T-helper 1 cell (primary cell): Measurements from ENCODE around the gene GNAI1.

Source experiments
- DNase-seq, 5 donors: peaks; one replicate each; pipeline ENCODE4 v3.0.0-alpha.2; 2012 to 2020

GNAI1 gene

GRCh38 chr7:80165177-80165576, 30.5 kb downstream of the GNAI1 start:
- DNase-seq = no peak

- no peak for DNase-seq
These were observed 35.8 kb downstream of the GNAI1 start for GRCh38 chr7:80170445-80170844.

DNA sequence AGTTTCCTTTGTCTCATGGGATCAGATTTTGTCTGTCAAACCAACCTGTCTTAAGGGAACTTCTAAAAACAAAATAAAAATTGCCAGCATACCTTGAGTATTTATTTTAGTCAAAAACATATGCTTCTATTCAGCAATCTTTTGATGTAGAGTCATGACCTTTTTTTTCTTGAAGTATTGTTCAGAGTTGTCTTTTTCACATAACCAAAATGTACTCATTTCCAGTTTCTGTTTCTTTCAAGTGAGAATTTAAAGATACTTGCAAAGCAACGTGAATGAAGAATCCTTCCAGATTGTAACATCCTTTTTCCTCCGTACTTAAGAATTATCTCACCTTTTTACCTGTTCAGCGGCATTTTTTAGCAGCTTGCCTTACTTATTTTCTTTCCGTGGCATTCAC, 37.8 kb downstream of the GNAI1 start:
- DNase-seq = no peak

GRCh38 chr7:80175744-80176143, 41.1 kb downstream of the GNAI1 start:
- peak in 1 of 5 donors; percentile 19 for DNase-seq

DNA sequence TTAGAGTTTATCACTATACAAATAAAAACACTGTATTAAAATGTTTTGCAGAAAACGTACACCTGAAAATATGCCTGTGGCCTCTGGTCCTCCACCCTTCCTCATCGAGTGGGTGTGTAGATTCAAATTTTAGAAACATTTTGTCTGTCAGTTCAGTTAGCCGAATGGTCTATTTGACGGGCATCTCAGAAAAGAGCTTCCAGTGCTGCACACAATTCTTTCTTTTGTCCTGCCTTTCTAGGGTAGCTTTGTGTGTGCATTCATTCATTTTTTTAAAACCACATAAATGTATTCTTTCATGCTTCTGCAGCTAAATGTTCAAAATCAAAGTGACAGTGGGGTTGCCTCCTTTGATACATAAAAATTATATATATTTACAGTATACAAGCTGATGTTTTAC, 46.8 kb downstream of the GNAI1 start:
- no peak for DNase-seq

- no peak for DNase-seq
These were observed 48.1 kb downstream of the GNAI1 start for GRCh38 chr7:80182630-80183276.

DNA sequence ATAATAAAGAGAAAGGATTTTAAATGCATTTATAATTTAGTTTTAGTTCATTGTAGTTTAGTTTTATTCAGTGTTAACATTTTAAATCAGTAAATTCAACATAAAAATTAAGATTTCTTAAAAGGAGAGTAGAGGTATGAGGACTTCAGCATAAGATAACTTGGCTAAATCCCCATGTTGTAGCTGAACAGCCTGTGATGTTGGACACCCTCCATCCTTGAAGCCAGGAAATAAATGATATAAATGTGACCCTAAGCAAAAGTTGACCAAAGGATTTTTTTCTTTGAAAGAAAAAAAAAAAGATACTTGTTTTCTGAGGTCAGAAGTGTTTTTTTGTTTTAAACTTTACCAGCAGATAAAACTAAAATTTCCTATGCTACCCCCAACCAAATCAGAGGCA, 48.7 kb downstream of the GNAI1 start:
- no peak for DNase-seq

DNA sequence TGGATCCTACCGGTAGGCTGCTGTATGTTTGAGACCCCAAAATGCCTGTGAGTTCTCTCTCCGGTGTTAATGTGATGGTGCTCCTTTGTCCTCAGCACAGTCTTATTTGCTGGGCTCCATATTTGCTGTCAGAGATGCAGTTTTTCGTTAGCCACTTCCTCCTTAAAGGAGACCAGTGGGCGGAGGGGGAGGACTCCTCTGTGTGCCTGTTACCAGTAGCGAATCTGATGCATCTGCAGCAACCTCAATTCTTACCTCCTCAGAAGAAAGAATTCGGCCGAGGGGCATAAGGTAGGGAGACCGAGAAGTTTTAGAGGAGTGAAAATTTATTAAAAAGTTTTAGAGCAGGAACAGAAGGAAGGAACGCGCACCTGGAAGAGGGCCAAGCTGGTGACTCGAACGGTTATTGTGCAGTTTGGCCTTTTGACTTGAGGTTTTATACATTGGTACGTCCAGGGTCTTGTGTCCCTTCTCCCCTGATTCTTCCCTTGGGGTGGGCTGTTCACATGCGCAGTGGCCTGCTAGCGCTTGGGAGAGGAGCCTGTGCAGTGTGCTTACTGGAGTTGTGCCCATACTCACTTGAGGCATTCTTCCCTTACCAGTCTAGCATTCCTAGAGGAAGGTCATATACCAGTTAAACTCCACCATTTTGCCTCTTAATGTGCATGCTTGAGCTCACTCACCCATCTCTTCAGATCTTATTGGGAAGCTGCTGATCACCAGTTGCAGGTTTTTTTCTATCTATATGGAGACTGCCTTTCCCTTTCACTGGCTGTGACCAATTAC, 49.5 kb downstream of the GNAI1 start:
- DNase-seq = no peak

- DNase-seq = no peak
These were observed 50.1 kb downstream of the GNAI1 start for GRCh38 chr7:80184693-80185092.

DNA sequence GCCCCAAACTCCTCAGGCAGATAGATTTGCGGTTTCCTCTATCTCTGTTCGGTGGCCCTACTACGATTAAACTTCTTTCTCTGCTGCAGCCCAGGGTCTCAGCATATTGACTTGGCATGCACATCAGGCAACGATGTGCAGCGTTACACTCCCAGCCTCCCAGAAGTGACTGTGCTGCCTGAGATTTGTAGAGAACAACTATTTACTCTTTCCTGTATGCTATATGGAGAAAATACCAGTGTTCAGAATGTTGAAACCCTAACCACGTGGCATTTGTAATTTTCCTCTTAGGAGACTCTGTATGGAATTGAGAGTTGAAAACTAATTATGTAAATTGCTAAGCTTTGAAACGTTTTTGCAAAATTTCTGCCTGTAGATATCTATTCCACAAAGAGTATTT, 50.9 kb downstream of the GNAI1 start:
- DNase-seq = no peak

- no peak for DNase-seq
These were observed 52.1 kb downstream of the GNAI1 start for GRCh38 chr7:80186721-80187120.

- DNase-seq = no peak
These were observed 52.6 kb downstream of the GNAI1 start for GRCh38 chr7:80187279-80187678.

DNA sequence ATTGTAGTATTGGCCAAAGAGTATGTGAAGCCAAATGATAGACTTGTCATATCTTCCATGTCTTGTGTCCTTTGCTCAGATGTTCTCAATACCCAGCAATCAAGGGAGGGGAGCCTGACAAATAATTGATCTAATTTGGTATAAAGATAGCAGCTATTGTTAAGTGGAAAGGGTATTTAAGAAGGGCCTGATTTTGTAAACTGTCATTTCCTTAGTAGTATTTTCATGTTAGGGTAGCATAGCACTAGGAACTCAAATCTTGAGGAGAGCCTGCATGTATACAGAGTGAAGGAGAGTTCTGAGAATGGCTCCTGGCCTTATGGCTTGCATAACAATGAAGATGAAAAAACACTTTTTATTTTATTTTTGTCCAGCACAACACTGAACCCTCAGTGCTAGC, 53.1 kb downstream of the GNAI1 start:
- DNase-seq = no peak

DNA sequence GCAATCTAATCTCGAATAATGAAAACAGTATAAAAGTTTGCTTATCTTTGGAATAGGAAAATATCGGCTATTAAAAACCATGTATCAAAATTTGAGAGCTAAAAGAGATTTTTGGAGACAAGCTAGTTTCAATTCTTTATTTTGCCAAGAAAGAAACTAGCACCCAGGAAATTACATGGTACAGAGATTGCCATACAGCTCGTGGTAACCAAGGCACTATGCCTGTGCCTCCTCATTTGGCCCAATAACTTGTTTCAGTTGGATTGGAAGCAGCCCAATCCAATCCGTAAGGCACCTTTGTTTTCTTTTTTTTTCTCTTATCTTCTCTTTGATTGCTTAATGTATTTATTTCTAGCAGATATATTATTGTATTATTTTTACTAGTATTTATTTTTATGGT, 55.0 kb downstream of the GNAI1 start:
- no peak for DNase-seq

GRCh38 chr7:80197627-80198026, 63.0 kb downstream of the GNAI1 start:
- no peak for DNase-seq

DNA sequence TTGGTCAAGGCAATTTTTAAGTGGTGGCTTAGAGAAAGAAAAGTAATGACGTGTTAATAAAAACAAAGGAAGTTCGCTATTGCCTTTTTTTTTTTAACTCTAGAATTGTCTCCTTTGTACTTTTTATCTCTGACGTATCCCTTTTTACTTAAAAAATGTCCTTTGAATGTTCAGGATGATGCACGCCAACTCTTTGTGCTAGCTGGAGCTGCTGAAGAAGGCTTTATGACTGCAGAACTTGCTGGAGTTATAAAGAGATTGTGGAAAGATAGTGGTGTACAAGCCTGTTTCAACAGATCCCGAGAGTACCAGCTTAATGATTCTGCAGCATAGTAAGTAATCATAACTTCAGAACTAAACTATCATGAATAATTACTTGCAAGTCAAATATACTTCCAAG, 64.4 kb downstream of the GNAI1 start:
- DNase-seq = no peak

DNA sequence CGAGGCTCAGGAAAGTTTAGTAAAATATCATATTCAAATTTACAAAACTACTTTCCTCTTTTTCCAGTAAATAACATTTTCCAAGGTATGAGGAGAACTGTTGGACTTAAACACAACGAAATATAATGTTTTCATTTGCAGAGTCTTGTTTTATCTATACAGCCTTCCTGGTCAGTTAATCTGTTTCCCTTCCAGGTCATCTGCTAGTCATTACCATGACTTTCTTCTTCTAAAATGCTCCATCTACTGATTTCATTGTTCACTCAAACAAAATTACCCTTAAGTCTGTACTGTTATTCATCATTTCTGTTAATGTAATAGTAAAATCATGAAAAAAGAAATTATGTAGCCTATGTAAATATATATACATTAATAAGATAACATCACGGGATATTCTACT, 69.8 kb downstream of the GNAI1 start:
- DNase-seq = no peak

- DNase-seq = no peak
These were observed 70.3 kb downstream of the GNAI1 start for GRCh38 chr7:80204919-80205318.

DNA sequence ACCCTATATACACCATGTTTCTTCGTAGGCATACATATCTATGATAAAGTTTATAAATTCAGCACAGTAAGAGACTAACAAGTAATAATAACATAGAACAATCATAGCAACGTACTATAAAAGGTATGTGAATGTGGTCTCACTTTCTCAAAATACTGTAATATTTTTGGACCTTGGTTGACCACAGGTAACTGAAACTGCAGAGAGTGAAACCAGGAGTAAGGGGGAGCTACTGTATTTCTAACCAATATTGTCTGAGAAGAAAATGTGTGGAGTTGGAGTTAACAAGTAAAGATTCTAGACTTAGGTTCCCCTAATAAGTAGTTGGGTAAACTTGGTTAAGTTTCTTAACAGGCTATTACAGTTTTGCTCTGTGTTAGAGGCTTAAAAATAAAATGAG, 72.1 kb downstream of the GNAI1 start:
- DNase-seq = no peak

GRCh38 chr7:80207501-80207900, 72.9 kb downstream of the GNAI1 start:
- no peak for DNase-seq

DNA sequence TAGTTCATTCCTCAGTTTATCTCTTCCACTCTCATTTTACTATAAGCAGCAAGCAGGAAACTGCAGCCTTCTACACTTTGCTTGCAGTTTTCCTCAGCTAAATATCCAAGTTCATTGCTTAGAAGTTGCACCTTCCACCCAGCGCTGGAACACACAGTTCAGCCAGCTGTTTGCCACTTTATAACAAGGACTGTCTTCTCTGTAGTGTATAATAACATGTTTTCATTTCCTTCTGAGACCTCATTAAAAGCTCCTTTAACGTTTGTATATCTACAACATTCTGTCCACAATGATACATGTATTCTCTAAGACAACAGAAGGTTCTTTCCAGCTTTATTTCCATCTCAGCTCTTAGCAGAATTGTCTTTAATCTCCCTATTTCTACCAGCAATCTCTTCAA, 74.1 kb downstream of the GNAI1 start:
- no peak for DNase-seq

DNA sequence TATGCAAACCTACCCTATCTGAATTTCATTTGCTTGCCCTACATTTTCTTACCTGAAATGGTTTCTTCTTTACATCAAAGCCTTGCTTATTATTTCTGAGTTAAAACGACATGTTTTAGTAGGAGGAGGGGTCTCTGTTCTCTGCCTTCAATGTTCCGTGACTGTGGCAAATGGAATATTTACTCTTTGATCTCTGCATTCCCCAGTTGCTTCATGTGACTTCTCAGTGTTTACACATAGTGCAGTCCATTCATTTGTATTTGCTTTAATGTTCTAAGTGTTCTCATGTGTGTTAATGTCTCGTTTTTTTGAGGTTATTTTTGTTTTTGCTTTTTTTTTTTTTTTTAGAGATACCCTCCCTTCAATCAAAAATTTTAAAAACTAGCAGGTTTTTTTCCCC, 75.8 kb downstream of the GNAI1 start:
- no peak for DNase-seq

- DNase-seq = no peak
These were observed 79.2 kb downstream of the GNAI1 start for GRCh38 chr7:80213814-80214213.

DNA sequence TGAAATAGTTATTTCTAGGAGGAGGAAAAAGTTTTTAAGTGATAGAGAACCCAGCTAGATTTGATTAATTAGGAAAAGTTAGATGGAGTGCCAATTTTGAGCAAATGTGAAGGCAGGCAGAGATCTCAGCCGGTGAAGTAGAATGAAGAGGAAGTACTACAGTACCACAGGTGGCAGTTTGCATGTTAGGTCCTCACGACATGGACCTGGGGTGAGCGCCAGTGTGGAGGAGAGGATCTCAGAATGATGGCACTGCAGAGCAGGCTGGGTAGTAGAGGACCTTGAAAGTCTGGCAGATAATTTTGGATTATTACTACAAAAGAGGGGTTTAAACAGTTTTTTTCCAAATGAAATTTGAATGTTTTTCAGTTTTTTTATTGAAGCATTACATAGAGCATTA, 81.1 kb downstream of the GNAI1 start:
- DNase-seq = no peak
